Measurements from ENCODE around the gene PRMT1. TPM values are rescaled to one million over a fixed set of nuclear protein-coding genes. Genes with fewer than 3 reads are reported as not detected.
A peak's percentile ranks its signal among the peaks of the same experiment; 100 is the strongest.

The PRMT1 gene
- total RNA-seq (100 to 1,000 TPM; 192 to 272 TPM), polyA plus RNA-seq (ENCODE audit: insufficient read depth, low read depth, low replicate concordance) (201 TPM)
- long read RNA-seq, donor 1, transcript PRMT1-202 (11 exons, 1,327 nt): minor isoform, 6 of 133 reads
- long read RNA-seq, donor 1, transcript PRMT1-201 (10 exons, 1,393 nt): major isoform, 112 of 133 reads
- long read RNA-seq, donor 1, partial matches to known transcripts: 11 of 133 reads
- long read RNA-seq, donor 1, other reads (novel, unspliced or antisense): 0 of 133 reads
- long read RNA-seq, donor 2, transcript PRMT1-201 (10 exons, 1,393 nt): major isoform, 72 of 102 reads
- long read RNA-seq, donor 2, partial matches to known transcripts: 26 of 102 reads
- long read RNA-seq, donor 2, other reads (novel, unspliced or antisense): 0 of 102 reads

DNA sequence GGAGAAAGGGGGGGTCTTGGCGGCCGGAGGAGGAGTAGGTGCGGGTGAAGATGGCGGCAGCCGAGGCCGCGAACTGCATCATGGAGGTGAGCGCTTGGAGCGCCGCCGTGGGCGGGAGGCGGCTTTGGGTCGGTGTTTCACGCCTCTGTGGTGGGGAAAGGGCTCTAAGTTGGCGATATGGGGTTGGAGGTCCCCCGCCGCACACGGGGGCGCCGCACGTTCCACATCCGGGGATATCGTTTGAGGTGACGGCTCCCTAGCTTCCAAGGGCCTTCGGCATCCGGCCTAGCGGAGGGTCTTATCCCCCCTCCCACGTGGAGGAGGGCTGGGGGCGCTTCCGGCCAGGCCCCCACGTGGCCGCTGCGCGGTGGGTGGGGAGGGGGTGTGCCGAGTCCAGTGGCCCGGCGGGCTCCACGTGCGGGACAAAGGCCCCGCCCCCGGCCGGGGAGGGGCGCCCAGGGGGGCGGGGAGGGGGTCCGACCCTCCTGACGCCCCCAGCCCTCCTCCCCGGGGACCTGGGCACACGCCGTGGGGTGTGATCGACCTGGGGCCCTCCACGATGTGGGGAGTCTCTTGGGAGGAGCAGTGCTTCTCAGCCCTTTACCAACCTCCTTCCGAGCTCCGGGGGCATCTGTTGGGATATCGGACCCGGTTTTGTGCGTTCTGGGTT, at the start of gene PRMT1:
Gene PRMT1, plus strand, starts transcription at position 41 of the 670 bp plus-strand sequence. Its CDS starts 10 bp downstream, at position 51.
- no peak for DNase-seq
- 0 to 1% methylated on average over 22 to 37 of the region's 57 CpGs for WGBS, 2 donors
- Histone ChIP-seq H3K27ac (peak within 1 kb of the TSS; percentile 79 to 96), H3K4me1 (peaks cover 42% of the 10 kb centered on the region), H3K36me3 (ENCODE audit: low read depth, missing control alignments) (no peaks in the 10 kb centered on the region), H3K27me3 (no peaks in the 10 kb centered on the region), H3K9me3 (no peaks in the 10 kb centered on the region), H3K4me3 (peak within 1 kb of the TSS; percentile 86 to 91)
- TF ChIP-seq, protein P1, sequence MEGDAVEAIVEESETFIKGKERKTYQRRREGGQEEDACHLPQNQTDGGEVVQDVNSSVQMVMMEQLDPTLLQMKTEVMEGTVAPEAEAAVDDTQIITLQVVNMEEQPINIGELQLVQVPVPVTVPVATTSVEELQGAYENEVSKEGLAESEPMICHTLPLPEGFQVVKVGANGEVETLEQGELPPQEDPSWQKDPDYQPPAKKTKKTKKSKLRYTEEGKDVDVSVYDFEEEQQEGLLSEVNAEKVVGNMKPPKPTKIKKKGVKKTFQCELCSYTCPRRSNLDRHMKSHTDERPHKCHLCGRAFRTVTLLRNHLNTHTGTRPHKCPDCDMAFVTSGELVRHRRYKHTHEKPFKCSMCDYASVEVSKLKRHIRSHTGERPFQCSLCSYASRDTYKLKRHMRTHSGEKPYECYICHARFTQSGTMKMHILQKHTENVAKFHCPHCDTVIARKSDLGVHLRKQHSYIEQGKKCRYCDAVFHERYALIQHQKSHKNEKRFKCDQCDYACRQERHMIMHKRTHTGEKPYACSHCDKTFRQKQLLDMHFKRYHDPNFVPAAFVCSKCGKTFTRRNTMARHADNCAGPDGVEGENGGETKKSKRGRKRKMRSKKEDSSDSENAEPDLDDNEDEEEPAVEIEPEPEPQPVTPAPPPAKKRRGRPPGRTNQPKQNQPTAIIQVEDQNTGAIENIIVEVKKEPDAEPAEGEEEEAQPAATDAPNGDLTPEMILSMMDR (IDR thresholded peaks at IDR 0.05): no peak
- TF ChIP-seq POLR2A (IDR thresholded peaks at IDR 0.05): peak; percentile 92
- intact Hi-C loops (cut with DNase I; ENCODE audit: low total_unique reads): no loop called here

DNA sequence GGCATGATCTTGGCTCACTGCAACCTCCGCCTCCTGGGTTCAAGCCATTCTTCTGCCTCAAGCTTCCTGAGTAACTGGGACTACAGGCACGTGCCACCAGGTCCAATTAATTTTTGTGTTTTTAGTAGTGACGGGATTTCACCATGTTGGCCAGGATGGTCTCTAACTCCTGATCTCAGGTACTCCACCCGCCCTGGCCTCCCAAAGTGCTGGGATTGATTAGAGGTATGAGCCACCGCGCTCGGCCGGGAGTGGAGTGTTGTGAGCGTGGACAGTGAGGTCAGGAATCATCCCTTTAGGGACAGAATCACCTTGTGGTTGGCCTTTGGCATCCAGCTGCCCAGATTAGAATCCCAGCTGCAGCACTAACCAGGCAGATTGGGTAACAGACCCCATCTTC, 47.4 kb upstream of the PRMT1 start:
- Histone ChIP-seq H3K27me3 (no peaks in the 10 kb centered on the region), H3K4me1 (peaks cover 6% of the 10 kb centered on the region), H3K27ac (peak overlapping the region in 1 of 2 donors; percentile 19), H3K36me3 (ENCODE audit: low read depth, missing control alignments) (peaks cover 4% of the 10 kb centered on the region), H3K4me3 (no peak overlapping the region), H3K9me3 (no peaks in the 10 kb centered on the region)
- DNase-seq: no peak
- intact Hi-C loops (cut with DNase I; ENCODE audit: low total_unique reads): no loop called here
- no peak for TF ChIP-seq POLR2A (IDR thresholded peaks at IDR 0.05)
- TF ChIP-seq, protein P1 (IDR thresholded peaks at IDR 0.05): no peak
- WGBS, 2 donors: 80 to 84% methylated on average over 8 to 9 of the region's 9 CpGs

DNA sequence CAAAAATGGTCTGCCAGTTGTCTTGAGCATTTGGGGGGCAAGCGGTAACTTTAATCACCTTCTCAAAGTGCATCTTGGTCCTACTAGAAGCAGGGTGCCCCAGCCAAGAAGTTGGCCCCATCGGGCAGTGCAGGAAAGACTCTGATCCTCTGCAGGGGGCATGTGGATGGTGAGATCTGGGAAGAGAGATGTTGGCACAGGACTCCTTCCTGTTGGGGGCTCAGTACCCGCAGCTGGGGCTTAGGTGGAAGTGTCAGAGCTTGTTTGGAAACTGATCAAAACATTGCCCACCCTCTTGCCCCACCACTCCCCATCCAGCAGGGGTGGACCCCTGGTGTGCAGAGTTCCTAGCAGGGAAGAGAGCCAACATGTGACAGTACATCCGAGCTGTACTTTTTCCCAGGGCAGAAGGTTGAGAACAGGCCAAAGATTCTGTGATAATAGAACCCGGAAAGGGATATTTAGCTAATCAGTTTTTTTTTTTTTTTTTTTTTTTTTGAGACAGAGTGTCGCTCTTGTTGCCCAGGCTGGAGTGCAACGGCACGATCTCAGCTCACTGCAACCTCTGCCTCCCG, 46.0 kb upstream of the PRMT1 start:
- intact Hi-C loops (cut with DNase I; ENCODE audit: low total_unique reads): no loop called here

DNA sequence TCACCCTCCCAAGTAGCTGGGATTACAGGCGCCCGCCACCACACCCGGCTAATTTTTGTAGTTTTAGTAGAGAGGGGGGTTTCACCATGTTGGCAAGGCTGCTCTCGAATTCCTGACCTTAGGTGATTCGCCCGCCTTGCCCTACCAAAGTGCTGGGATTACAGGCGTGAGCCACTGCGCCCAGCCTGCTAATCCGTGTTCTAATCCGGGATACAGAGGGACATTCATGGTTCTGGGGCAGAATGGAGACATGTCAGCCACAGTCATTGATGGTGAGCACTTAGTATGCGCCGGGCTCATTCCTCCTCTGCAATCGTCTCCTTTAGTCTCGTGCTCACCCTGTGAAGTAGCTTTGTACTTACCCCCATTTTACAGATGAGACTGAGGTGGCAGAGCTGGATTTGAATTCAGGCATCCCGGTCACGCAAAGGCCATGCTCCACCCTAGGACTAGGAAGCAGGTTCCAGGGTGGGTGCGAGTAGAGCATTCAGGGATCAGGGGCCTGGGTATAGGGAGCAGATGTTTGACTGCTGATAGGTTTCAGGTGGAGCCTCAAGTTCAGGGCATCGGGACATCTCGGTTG, 45.4 kb upstream of the PRMT1 start:
- TF ChIP-seq POLR2A (IDR thresholded peaks at IDR 0.05): no peak
- TF ChIP-seq, protein P1 (IDR thresholded peaks at IDR 0.05): no peak
- Histone ChIP-seq H3K36me3 (ENCODE audit: low read depth, missing control alignments) (no peaks in the 10 kb centered on the region), H3K4me3 (no peak overlapping the region), H3K9me3 (no peaks in the 10 kb centered on the region), H3K27me3 (no peaks in the 10 kb centered on the region), H3K27ac (no peak overlapping the region), H3K4me1 (peaks cover 6% of the 10 kb centered on the region)
- DNase-seq: no peak
- WGBS, 2 donors: 90 to 94% methylated on average over 19 of the region's 19 CpGs
- intact Hi-C loops (cut with DNase I; ENCODE audit: low total_unique reads): no loop called here

More for the DNA sequence above, 46.0 kb upstream of the PRMT1 start:
- 38 to 41% methylated on average over 9 of the region's 9 CpGs for WGBS, 2 donors
- no peaks in the 10 kb centered on the region for H3K9me3 ChIP-seq
- peaks cover 6% of the 10 kb centered on the region for H3K4me1 ChIP-seq
- DNase-seq: no peak
- H3K36me3 ChIP-seq (ENCODE audit: low read depth, missing control alignments): no peaks in the 10 kb centered on the region
- no peaks in the 10 kb centered on the region for H3K27me3 ChIP-seq
- peak overlapping the region in 1 of 2 donors; percentile 56 for H3K27ac ChIP-seq
- H3K4me3 ChIP-seq: no peak overlapping the region
- TF ChIP-seq POLR2A (IDR thresholded peaks at IDR 0.05): no peak
- TF ChIP-seq, protein P1 (IDR thresholded peaks at IDR 0.05): no peak
